Natural killer cell treated with Interleukin-12 subunit alpha and Interleukin-12 subunit beta and Interleukin-15 and Interleukin-18, amount 100 ng/mL, for 72 hours (primary cell): ENCODE data around the gene EMID1. TPM values are rescaled to one million over a fixed set of nuclear protein-coding genes. Genes with fewer than 3 reads are reported as not detected.

Source experiments
- ATAC-seq, 2 donors: fragments of 150-1000 bp; cut with Tn5 transposase in 1 of 2; sonication (Bioruptor Pico), chemical (Tn5 transposase) in 1 of 2; 2 replicates each; pipeline ENCODE4 v1.10.0; 2021
- DNase-seq: peaks from one replicate; pipeline ENCODE4 v3.0.0; 2022; ENCODE audit warnings: low spot score
- H3K27ac Mint-ChIP-seq, 2 donors: 1 replicate in 1 of 2; 2 replicates in 1 of 2; pipeline ENCODE4 v1.8.0; 2022; ENCODE audit warnings: mixed read lengths in 2 of 2, mild to moderate bottlenecking in 1 of 2, moderate library complexity in 1 of 2
- H3K27me3 Mint-ChIP-seq, 2 donors: 1 replicate in 1 of 2; 2 replicates in 1 of 2; pipeline ENCODE4 v1.8.0; 2022; ENCODE audit warnings: mixed read lengths in 2 of 2
- H3K36me3 Mint-ChIP-seq: one replicate; pipeline ENCODE4 v1.8.0; 2022; ENCODE audit warnings: mixed read lengths
- H3K4me1 Mint-ChIP-seq, 2 donors: 1 replicate in 1 of 2; 2 replicates in 1 of 2; pipeline ENCODE4 v1.8.0; 2022; ENCODE audit warnings: low read depth in 2 of 2, mixed read lengths in 2 of 2, mild to moderate bottlenecking in 1 of 2
- H3K4me3 Mint-ChIP-seq: one replicate; pipeline ENCODE4 v1.8.0; 2022; ENCODE audit warnings: mixed read lengths
- H3K9me3 Mint-ChIP-seq: 2 replicates; pipeline ENCODE4 v1.8.0; 2022; ENCODE audit warnings: mixed read lengths
- total RNA-seq, 2 donors: library from RNA; stranded (reverse); gene quantifications; one replicate each; pipeline ENCODE4 v1.2.3, GENCODE V29; 2022

The EMID1 gene
- total RNA-seq, 2 donors from 2014 or later: 0.67 to 0.71 TPM

DNA sequence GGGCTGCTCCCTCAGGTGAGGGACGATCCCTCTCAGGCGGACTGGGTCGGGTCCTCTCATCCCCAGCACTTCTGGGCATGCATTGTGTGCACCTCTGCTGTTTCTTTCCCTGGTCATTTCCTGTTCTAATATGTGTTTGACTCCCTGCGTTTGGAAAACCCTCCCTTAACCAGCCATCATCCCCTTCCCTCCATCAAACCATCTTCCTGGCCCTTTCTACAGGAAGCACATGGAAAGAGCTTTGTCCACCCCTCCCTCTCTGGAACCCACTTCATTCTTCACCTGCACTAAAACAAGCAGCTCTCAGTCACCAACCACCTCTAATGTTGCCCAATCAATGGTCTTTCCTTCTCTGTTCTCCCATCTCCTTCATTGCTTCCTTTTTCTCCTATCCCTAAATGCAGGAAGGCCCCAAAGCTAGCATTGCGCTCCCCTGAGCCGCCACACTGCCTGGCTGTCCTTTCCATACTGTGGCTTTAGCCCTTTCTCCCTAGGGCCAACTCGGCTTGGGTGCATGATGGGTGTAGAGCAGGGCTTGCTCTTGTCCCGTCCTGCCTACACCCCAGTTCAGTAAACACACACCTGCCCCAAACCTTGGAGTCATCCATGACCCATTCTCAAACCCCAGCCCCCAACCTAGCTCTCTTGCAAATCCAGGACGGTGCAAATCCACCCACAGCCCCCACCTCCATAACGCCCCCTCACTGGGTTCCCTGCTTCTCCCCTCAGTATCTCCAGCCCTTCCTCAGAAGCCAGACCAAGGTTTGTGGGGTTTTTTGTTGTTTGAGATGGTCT, 95.3 kb downstream of the EMID1 start:
- H3K36me3 Mint-ChIP-seq: peaks cover 25% of the 10 kb centered on the region
- H3K27ac Mint-ChIP-seq: peak overlapping the region in 1 of 2 donors; percentile 63
- DNase-seq (no peak), ATAC-seq (no peak)
- no peaks in the 10 kb centered on the region for H3K9me3 Mint-ChIP-seq
- peaks cover 6 to 8% of the 10 kb centered on the region in 2 donors for H3K27me3 Mint-ChIP-seq
- H3K4me3 Mint-ChIP-seq: no peak overlapping the region
- peaks cover 0 to 35% of the 10 kb centered on the region in 2 donors for H3K4me1 Mint-ChIP-seq

DNA sequence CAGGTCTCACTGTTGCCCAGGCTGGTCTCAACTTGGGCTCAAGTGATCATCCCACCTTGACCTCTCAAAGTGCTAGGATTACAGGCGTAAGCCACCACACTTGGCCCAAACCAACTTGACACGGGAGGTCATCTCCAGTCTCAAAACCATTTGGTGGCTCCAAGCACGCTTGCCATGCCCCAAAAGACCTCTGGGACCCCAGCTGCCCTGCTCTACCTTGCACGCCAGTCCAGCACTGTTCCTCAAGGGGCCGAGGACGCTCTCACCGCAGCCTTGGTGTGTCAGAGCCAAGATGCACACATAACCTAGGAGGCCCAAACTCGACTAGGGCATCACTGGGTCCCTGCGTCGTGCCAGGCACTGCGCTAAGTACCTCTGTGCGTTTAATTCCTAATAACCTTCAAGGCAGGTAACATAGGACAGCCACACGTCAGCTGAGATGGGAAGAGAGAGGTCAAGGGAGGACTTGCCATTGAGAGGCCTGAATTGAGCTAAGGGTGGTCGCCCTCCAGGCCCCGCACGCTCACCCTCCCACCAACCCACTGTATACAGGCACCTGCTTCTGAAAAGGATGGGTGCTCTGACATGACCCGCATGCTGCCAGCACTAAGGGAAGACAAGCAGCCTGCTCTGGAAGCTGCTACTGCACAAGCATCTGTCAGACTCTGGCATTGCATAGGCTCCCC, 96.2 kb downstream of the EMID1 start:
- H3K36me3 Mint-ChIP-seq: peaks cover 24% of the 10 kb centered on the region
- peaks cover 0 to 37% of the 10 kb centered on the region in 2 donors for H3K4me1 Mint-ChIP-seq
- ATAC-seq (no peak), DNase-seq (no peak)
- peaks cover 6 to 11% of the 10 kb centered on the region in 2 donors for H3K27me3 Mint-ChIP-seq
- no peak overlapping the region for H3K4me3 Mint-ChIP-seq
- no peak overlapping the region for H3K27ac Mint-ChIP-seq
- H3K9me3 Mint-ChIP-seq: no peaks in the 10 kb centered on the region

DNA sequence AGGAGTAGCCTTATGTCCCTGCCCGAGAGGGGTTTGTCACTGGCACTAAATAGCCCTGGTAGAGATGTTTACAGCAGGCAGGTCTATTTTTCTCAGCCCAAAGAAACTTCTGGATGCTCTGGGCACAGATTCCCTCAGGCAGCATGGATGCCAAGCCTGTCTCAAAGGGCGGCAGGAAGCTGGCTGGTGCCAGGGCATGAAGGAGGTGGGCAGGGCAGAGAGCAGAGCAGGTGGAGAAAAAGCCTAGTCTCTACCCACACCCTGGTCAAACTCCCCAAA, 96.6 kb downstream of the EMID1 start:
- Mint-ChIP-seq H3K4me3 (no peak overlapping the region), H3K9me3 (no peaks in the 10 kb centered on the region), H3K4me1 (peaks cover 0 to 38% of the 10 kb centered on the region in 2 donors), H3K36me3 (peaks cover 22% of the 10 kb centered on the region), H3K27ac (no peak overlapping the region), H3K27me3 (peaks cover 7 to 11% of the 10 kb centered on the region in 2 donors)
- no peak for DNase-seq
- no peak for ATAC-seq

DNA sequence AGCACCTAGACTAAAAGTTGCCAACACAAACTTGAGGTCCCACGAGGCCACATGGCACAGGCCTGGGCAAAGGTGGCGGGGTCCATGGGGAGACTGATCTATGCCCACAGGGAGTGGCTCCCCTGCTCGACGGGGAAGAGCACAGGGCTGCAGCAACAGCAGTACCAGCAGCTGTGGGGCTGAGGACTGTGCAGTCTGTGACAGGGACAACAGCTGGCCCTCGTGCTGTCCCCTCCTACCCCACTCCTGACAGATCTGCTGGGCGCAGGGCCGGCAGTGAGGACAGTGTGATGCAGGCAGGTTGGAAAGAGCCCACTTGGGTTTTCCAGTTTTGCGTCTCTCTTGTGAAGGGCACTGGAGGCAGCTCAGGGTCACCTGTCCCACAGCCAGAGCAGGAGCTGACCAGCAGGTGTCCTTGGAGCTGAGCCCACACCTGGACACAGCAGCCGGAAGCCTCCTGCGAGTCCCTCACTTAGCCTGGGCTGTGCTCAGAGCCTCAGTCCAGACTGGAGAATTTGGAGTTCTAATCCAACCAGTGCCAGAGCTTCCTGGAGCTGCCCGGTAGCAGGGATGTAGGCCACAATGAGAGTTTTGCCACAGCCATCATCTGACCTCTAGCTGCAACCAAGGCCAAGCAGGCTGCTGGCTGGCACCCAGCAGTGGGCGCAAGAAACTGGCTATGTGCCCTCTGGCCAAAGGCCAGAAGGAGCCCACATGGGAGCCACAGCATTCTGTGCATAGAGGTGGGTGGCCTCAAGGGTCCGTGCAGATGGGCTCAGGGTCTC, 97.2 kb downstream of the EMID1 start:
- DNase-seq: no peak
- peak in 1 of 2 donors; percentile 7 for ATAC-seq
- H3K4me1 Mint-ChIP-seq: peaks cover 0 to 35% of the 10 kb centered on the region in 2 donors
- H3K27ac Mint-ChIP-seq: no peak overlapping the region
- H3K36me3 Mint-ChIP-seq: peaks cover 17% of the 10 kb centered on the region
- peaks cover 9 to 11% of the 10 kb centered on the region in 2 donors for H3K27me3 Mint-ChIP-seq
- no peaks in the 10 kb centered on the region for H3K9me3 Mint-ChIP-seq
- H3K4me3 Mint-ChIP-seq: no peak overlapping the region

DNA sequence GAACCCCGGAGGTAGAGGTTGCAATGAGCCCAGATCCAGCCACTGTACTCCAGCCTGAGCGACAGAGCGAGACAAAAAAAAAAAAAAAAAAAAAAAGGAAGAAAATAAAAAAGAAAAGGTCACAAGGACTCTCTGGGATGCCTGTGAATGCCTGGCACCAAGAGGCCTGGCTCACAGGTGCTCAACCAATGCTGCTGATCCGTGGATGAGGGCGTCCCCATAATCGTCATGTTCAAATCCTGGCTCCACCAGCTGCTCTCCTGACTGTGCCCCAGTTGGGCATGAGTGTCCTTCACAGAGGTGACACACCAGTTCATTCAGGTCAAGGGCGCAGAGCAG, 100.1 kb downstream of the EMID1 start:
- peaks cover 9 to 11% of the 10 kb centered on the region in 2 donors for H3K27me3 Mint-ChIP-seq
- H3K36me3 Mint-ChIP-seq: peaks cover 5% of the 10 kb centered on the region
- H3K4me1 Mint-ChIP-seq: peaks cover 0 to 25% of the 10 kb centered on the region in 2 donors
- H3K27ac Mint-ChIP-seq: no peak overlapping the region
- no peaks in the 10 kb centered on the region for H3K9me3 Mint-ChIP-seq
- ATAC-seq (no peak), DNase-seq (no peak)
- peak overlapping the region; percentile 72 for H3K4me3 Mint-ChIP-seq

DNA sequence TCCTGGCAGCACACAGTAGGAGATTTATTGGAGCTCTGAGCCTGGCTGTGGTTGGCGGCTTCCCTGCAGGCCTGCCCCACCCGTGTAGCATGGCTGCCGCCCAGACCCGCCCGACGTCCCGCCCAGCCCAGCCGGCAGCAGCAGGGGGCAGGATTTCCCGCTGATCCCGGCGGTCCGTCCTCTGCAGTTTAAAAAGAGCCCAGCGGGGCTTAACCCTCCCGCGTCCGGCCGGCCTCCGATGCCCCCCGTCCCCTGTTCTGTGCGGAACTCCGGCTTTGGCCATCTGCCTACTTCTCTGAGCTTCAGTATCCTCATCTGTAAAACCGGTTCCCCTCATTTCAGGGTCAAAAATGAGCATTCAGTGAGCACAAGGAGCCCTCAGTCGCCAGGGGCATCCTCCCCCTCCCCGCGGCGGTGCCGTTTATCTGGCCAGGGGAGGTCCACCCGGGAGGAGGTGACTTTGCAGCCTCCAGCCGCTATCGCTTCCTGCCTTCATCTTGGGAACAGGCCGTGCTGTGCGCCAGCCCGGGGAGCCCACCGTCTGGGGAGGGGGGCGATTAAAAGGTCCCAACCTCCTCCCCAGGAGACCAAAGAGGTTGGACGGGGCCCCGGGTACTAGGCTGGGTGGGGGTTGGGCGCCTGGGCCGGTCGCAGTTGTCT, 100.6 kb downstream of the EMID1 start, which contains the start of gene GAS2L1:
Gene GAS2L1, plus strand, starts transcription at position 476 of the 660 bp plus-strand sequence. CDS start 1,456 bp downstream, outside the sequence.
- Mint-ChIP-seq H3K4me3 (peak within 1 kb of the TSS; percentile 72), H3K9me3 (no peaks in the 10 kb centered on the region), H3K27me3 (peaks cover 9 to 11% of the 10 kb centered on the region in 2 donors), H3K4me1 (peaks cover 0 to 21% of the 10 kb centered on the region in 2 donors), H3K36me3 (no peaks in the 10 kb centered on the region), H3K27ac (no peak within 1 kb of the TSS)
- peak; percentile 46 to 47 for ATAC-seq
- DNase-seq: no peak

DNA sequence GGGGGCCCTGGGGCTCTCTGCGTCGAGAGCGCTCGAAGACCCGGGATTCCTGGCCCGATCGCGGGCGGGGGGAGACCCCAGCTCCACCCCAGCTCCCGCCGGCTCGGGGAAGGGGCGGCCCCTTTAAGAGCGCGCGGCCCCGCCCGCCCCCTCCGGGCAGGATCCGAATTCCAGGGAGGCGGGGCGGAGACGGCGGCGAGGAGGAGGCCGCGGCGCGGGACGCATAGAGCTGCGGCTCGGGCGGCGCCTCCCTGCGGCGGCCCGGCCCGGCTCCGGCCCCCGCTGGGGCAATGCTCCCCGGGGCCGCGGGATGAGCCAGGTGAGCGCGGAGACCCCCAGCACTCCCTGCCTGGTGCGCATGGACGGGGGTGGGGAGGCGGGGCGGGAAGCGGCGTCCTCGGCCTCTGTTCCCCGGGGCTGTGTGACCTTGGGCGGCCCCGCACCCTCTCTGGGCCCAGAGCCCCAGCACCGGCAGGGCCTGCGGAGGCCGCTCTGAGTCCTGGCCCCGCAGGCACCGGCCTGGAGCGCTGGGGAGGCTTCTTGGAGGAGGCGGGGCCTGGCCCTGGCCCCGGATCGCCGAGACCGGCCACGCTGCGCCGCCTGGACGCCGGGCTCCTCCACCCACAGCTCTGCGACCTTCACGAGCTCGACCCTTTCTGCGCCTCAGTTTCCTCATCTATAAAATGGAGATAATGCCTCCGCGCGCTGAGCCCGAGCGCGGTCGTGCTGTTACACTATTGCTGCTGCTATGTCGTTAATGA, 101.3 kb downstream of the EMID1 start:
- no peaks in the 10 kb centered on the region for H3K9me3 Mint-ChIP-seq
- H3K36me3 Mint-ChIP-seq: no peaks in the 10 kb centered on the region
- peaks cover 0 to 18% of the 10 kb centered on the region in 2 donors for H3K4me1 Mint-ChIP-seq
- H3K27me3 Mint-ChIP-seq: peaks cover 10 to 11% of the 10 kb centered on the region in 2 donors
- DNase-seq (no peak), ATAC-seq (peak; percentile 29 to 54)
- peak overlapping the region; percentile 72 for H3K4me3 Mint-ChIP-seq
- H3K27ac Mint-ChIP-seq: no peak overlapping the region

DNA sequence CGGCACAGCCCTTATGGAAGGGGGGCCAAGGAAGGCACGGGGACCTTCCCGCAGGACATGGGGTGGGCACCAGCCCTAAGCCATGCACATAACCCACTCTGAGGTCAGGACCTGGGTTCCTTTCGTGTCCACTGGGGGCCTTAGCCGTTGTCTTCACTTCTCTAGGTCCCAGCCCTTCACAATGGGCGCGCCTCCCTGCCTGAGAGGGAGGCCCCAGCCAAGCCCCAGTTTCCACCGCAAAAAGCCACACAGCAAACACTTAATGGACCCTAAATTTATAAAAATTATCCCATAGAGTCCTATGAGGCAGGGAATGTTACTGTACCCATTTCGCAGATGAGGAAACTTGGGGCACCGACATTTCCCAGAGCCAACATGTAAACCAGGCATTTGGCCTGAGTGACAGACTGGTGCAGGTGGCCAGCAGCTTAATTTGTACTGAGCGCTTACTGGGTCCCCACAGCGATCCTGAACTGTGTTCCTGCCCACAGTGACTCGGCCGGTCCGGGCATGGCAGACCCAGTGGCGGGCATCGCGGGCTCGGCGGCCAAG, 102.0 kb downstream of the EMID1 start:
- Mint-ChIP-seq H3K4me3 (peak overlapping the region; percentile 67), H3K9me3 (no peaks in the 10 kb centered on the region), H3K36me3 (no peaks in the 10 kb centered on the region), H3K4me1 (peaks cover 0 to 18% of the 10 kb centered on the region in 2 donors), H3K27me3 (peaks cover 11 to 14% of the 10 kb centered on the region in 2 donors), H3K27ac (no peak overlapping the region)
- ATAC-seq (no peak), DNase-seq (no peak)

DNA sequence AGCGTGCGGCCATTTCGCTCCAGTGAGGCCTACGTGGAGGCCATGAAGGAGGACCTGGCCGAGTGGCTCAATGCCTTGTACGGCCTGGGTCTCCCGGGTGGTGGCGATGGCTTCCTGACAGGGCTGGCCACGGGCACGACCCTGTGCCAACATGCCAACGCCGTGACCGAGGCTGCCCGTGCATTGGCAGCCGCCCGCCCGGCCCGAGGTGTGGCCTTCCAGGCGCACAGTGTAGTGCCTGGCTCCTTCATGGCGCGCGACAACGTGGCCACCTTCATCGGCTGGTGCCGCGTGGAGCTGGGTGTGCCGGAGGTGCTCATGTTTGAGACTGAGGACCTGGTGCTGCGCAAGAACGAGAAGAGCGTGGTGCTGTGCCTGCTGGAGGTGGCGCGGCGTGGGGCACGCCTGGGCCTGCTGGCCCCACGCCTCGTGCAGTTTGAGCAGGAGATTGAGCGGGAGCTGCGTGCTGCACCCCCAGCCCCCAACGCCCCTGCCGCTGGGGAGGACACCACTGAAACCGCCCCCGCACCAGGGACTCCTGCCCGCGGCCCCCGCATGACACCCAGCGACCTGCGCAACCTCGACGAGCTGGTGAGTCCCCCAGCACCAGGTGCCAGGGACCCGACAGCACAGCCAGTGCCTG, 102.6 kb downstream of the EMID1 start:
- Mint-ChIP-seq H3K27me3 (peaks cover 11 to 17% of the 10 kb centered on the region in 2 donors), H3K36me3 (no peaks in the 10 kb centered on the region), H3K9me3 (no peaks in the 10 kb centered on the region), H3K27ac (no peak overlapping the region), H3K4me3 (no peak overlapping the region), H3K4me1 (peaks cover 0 to 20% of the 10 kb centered on the region in 2 donors)
- DNase-seq (no peak), ATAC-seq (no peak)

DNA sequence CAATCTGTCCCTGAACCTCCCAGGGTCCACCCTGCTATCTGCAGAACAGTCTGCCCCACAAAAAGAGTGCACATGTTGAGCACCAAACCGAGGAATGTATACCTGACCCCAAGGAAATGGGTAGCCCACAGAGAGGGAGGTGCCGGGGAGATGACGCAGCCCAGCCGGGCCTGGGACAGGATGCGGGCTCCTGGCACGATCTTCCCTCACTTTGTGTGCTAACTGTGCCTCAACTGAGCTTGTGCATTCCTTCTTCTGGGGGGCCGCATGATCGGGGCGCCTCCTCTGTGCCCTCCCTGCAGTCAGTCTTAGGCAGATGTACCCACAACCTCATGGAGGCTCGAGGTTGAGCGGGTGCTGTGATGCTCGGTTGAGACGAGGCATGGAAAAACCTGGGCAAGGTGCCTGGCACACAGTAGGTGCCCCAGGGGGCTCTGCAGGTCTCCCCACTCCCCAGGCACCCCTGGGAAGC, 103.1 kb downstream of the EMID1 start:
- no peak overlapping the region for H3K27ac Mint-ChIP-seq
- ATAC-seq (peak in 1 of 2 donors; percentile 29), DNase-seq (no peak)
- peaks cover 0 to 21% of the 10 kb centered on the region in 2 donors for H3K4me1 Mint-ChIP-seq
- H3K27me3 Mint-ChIP-seq: peaks cover 15 to 20% of the 10 kb centered on the region in 2 donors
- H3K4me3 Mint-ChIP-seq: no peak overlapping the region
- H3K9me3 Mint-ChIP-seq: no peaks in the 10 kb centered on the region
- H3K36me3 Mint-ChIP-seq: no peaks in the 10 kb centered on the region
